Endodermal cell (in vitro differentiated cells): Measurements from ENCODE around the gene PXMP4. TPM values are rescaled to one million over a fixed set of nuclear protein-coding genes. Genes with fewer than 3 reads are reported as not detected.

Experiments used
- DNase-seq: peaks from one replicate; pipeline ENCODE4 v3.0.0-alpha.2; 2017
- H3K27ac ChIP-seq: 2 replicates; pipeline ENCODE4 v1.5.1; 2013; ENCODE audit warnings: mild to moderate bottlenecking, low read depth, low read length, moderate library complexity
- H3K27me3 ChIP-seq: 2 replicates; pipeline ENCODE4 v1.6.1; 2013; ENCODE audit warnings: mild to moderate bottlenecking, low read length, moderate library complexity; ENCODE audit not compliant: insufficient read depth, control insufficient read depth, poor library complexity, severe bottlenecking
- H3K36me3 ChIP-seq: 2 replicates; pipeline ENCODE4 v1.7.0; 2013; ENCODE audit warnings: mild to moderate bottlenecking, low read length, moderate library complexity; ENCODE audit not compliant: control insufficient read depth, insufficient read depth
- H3K4me1 ChIP-seq: one replicate; pipeline ENCODE4 v1.7.0; 2013; ENCODE audit warnings: low read length; ENCODE audit not compliant: control insufficient read depth, insufficient read depth
- H3K4me3 ChIP-seq: 2 replicates; pipeline ENCODE4 v1.5.1; 2013; ENCODE audit warnings: mild to moderate bottlenecking, low read length, moderate library complexity
- H3K9ac ChIP-seq: 2 replicates; pipeline ENCODE4 v1.6.1; 2013; ENCODE audit warnings: mild to moderate bottlenecking, low read length, moderate library complexity; ENCODE audit not compliant: poor library complexity, severe bottlenecking; ENCODE audit errors: extremely low read depth
- H3K9me3 ChIP-seq: 2 replicates; pipeline ENCODE4 v1.6.1; 2013; ENCODE audit warnings: mild to moderate bottlenecking, low read length, moderate library complexity; ENCODE audit not compliant: control insufficient read depth
- H3K27ac Mint-ChIP-seq: 2 replicates; pipeline ENCODE4 v1.8.0; 2020; ENCODE audit warnings: mixed read lengths
- H3K27me3 Mint-ChIP-seq: 2 replicates; pipeline ENCODE4 v1.8.0; 2021; ENCODE audit warnings: mild to moderate bottlenecking, mixed read lengths; ENCODE audit not compliant: insufficient read depth
- H3K36me3 Mint-ChIP-seq: 2 replicates; pipeline ENCODE4 v1.8.0; 2020; ENCODE audit warnings: low read depth, mixed read lengths
- H3K4me1 Mint-ChIP-seq: 2 replicates; pipeline ENCODE4 v1.8.0; 2020; ENCODE audit warnings: mixed read lengths
- H3K4me3 Mint-ChIP-seq: 2 replicates; pipeline ENCODE4 v1.8.0; 2020; ENCODE audit warnings: mild to moderate bottlenecking, moderate library complexity, mixed read lengths
- H3K9me3 Mint-ChIP-seq: 2 replicates; pipeline ENCODE4 v1.8.0; 2020; ENCODE audit warnings: mild to moderate bottlenecking, mixed read lengths
- CTCF ChIP-seq: fragments of 200-600 bp; sonication (generic); conservative IDR thresholded peaks from 2 replicates; pipeline ENCODE4 v1.5.0; 2021; ENCODE audit warnings: antibody characterized with exemption, mild to moderate bottlenecking
- WGBS, 2 experiments: methylation state at CpG; one replicate each; pipeline versions ENCODE4 v1.1.5 to v1.1.7; 2013; ENCODE audit warnings: missing lambda C conversion rate in 2 of 2, mixed read lengths in 1 of 2; ENCODE audit not compliant: insufficient coverage in 1 of 2, insufficient read length in 1 of 2; 5-methylcytosine and 5-hydroxymethylcytosine counted together
- total RNA-seq, 2 donors: library from RNA; stranded (reverse); fragmentation: NEBNext Ultra II Directional in 1 of 2; extraction: Animal tissue kit (Norgen Biotek cat#: 25700) in 1 of 2; gene quantifications; 2 replicates in 1 of 2; 3 replicates in 1 of 2; pipeline ENCODE4 v1.2.1, GENCODE V29; 2021

The PXMP4 gene
- total RNA-seq, 2 donors from 2014 or later = 1.5 to 3.8 TPM

DNA sequence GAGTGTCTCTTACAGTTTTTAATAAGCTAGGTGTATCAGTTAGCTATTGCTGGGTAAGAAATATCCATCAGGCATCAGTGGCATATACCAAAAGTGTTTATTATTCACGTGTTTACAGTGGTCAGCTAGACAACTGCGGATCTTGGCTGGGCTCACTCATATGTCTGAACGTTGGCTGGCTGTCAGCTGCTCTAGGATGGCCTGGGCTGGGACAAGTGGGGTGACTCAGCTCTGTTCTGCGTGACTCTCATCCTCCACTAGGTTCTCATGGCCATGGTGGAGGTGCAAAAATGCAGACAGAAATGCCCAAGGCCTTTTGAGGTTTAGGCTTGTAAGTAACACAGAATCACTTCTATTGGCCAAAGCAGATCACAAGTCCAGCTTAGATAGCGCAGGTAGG, 33.7 kb upstream of the PXMP4 start:
- Mint-ChIP-seq H3K4me1 (no peaks in the 10 kb centered on the region), H3K27me3 (no peaks in the 10 kb centered on the region), H3K27ac (no peak overlapping the region), H3K4me3 (no peak overlapping the region), H3K36me3 (peaks cover 57% of the 10 kb centered on the region), H3K9me3 (no peaks in the 10 kb centered on the region)
- no peak for TF ChIP-seq CTCF
- no peak overlapping the region for H3K4me3 ChIP-seq
- H3K27ac ChIP-seq = no peak overlapping the region
- H3K36me3 ChIP-seq = peaks cover 28% of the 10 kb centered on the region
- H3K9ac ChIP-seq = no peak overlapping the region
- H3K4me1 ChIP-seq = no peaks in the 10 kb centered on the region
- H3K27me3 ChIP-seq = no peaks in the 10 kb centered on the region
- H3K9me3 ChIP-seq = no peaks in the 10 kb centered on the region
- 95 to 96% methylated on average over 5 of the region's 5 CpGs for WGBS, 2 experiments
- no peak for DNase-seq

- H3K4me1 ChIP-seq = no peaks in the 10 kb centered on the region
- Mint-ChIP-seq H3K4me3 (no peak overlapping the region), H3K27me3 (no peaks in the 10 kb centered on the region), H3K36me3 (peaks cover 59% of the 10 kb centered on the region), H3K4me1 (no peaks in the 10 kb centered on the region), H3K9me3 (no peaks in the 10 kb centered on the region), H3K27ac (no peak overlapping the region)
- no peaks in the 10 kb centered on the region for H3K27me3 ChIP-seq
- DNase-seq = no peak
- H3K4me3 ChIP-seq = no peak overlapping the region
- H3K9ac ChIP-seq = no peak overlapping the region
- no peak overlapping the region for H3K27ac ChIP-seq
- TF ChIP-seq CTCF = no peak
- H3K36me3 ChIP-seq = peaks cover 31% of the 10 kb centered on the region
- no peaks in the 10 kb centered on the region for H3K9me3 ChIP-seq
- 90 to 100% methylated on average over 4 to 7 of the region's 7 CpGs for WGBS, 2 experiments
Observed at GRCh38 chr20:33753143-33753542, 33.0 kb upstream of the PXMP4 start.

- no peaks in the 10 kb centered on the region for H3K9me3 Mint-ChIP-seq
- Histone ChIP-seq H3K27ac (no peak overlapping the region), H3K27me3 (no peaks in the 10 kb centered on the region), H3K4me3 (no peak overlapping the region), H3K9ac (no peak overlapping the region), H3K4me1 (no peaks in the 10 kb centered on the region), H3K9me3 (no peaks in the 10 kb centered on the region), H3K36me3 (peaks cover 22% of the 10 kb centered on the region)
- no peak for TF ChIP-seq CTCF
- no peak overlapping the region for H3K4me3 Mint-ChIP-seq
- no peak overlapping the region for H3K27ac Mint-ChIP-seq
- WGBS, 2 experiments = 90 to 94% methylated on average over 2 to 4 of the region's 4 CpGs
- H3K4me1 Mint-ChIP-seq = no peaks in the 10 kb centered on the region
- peaks cover 51% of the 10 kb centered on the region for H3K36me3 Mint-ChIP-seq
- no peak for DNase-seq
- no peaks in the 10 kb centered on the region for H3K27me3 Mint-ChIP-seq
Observed at GRCh38 chr20:33751775-33752174, 31.7 kb upstream of the PXMP4 start.
